Loucy (cell line): Measurements from ENCODE around the gene ETV5.

Experiments
- EZH2phosphoT487 ChIP-seq: fragments of 200-600 bp; IDR thresholded peaks from 2 replicates; pipeline ENCODE4 v1.6.1; 2018; ENCODE audit warnings: antibody characterized with exemption, mild to moderate bottlenecking, moderate library complexity, borderline replicate concordance
- TF ChIP-seq, protein P1 (sequence below): fragments of 200-600 bp; sonication (generic); conservative IDR thresholded peaks from 2 replicates; pipeline ENCODE4 v1.5.1; 2014; ENCODE audit warnings: mild to moderate bottlenecking, antibody characterized with exemption, low read length

DNA sequence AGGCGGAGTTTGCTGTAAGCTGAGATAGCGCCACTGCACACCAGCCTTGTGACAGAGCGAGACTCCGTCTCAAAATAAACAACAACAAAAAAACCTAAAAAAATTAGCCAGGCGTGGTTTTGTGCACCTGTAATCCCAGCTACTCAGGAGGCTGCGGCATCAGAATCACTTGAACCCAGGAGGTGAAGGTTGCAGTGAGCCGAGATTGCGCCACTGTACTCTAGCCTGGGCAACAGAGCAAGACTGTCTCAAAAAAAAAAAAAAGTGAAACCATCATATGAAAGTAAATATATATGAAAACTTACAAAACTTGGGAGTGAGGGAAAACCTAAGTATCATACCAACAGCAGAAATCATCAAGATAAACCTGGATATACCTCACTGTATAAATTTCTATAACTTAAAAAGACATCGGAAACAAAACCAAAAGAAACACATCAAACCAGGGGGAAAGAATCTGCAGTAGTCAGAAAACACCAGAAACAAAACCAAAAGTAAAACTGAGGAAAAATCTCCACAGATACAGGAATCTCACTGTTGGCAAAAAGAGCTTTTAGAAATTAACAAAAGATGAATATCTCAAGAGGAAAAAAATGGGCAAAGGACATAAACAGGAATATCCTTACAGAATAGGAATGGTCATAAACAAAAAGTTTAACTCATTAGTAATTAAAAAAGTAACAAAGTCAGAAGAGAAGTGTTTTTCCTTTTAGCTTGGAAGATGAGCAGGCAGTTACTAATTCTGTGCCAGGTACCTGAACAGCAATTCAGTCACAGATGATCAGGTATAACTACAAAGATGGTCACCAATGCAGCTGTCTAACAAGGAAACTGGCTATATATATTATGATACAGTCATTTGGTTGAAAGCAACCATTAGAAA, 41.3 kb downstream of the ETV5 start:
- TF ChIP-seq, protein P1, sequence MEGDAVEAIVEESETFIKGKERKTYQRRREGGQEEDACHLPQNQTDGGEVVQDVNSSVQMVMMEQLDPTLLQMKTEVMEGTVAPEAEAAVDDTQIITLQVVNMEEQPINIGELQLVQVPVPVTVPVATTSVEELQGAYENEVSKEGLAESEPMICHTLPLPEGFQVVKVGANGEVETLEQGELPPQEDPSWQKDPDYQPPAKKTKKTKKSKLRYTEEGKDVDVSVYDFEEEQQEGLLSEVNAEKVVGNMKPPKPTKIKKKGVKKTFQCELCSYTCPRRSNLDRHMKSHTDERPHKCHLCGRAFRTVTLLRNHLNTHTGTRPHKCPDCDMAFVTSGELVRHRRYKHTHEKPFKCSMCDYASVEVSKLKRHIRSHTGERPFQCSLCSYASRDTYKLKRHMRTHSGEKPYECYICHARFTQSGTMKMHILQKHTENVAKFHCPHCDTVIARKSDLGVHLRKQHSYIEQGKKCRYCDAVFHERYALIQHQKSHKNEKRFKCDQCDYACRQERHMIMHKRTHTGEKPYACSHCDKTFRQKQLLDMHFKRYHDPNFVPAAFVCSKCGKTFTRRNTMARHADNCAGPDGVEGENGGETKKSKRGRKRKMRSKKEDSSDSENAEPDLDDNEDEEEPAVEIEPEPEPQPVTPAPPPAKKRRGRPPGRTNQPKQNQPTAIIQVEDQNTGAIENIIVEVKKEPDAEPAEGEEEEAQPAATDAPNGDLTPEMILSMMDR, result no peak
- no peak for TF ChIP-seq EZH2phosphoT487
